Ectodermal cell (in vitro differentiated cells): Measurements from ENCODE around the gene GRM7. TPM values are rescaled to one million over a fixed set of nuclear protein-coding genes. Genes with fewer than 3 reads are reported as not detected.

Experiments used
- H3K27ac ChIP-seq: 2 replicates; pipeline ENCODE4 v1.7.0; 2013; ENCODE audit warnings: mild to moderate bottlenecking, low read depth, low read length; ENCODE audit not compliant: insufficient read depth, poor library complexity, severe bottlenecking
- H3K27me3 ChIP-seq: 2 replicates; pipeline ENCODE4 v1.7.0; 2013; ENCODE audit warnings: mild to moderate bottlenecking, low read length; ENCODE audit not compliant: insufficient read depth, control insufficient read depth, poor library complexity, severe bottlenecking
- H3K36me3 ChIP-seq: one replicate; pipeline ENCODE4 v1.7.0; 2013; ENCODE audit warnings: low read length; ENCODE audit not compliant: control insufficient read depth, insufficient read depth
- H3K4me1 ChIP-seq: one replicate; pipeline ENCODE4 v1.7.0; 2013; ENCODE audit warnings: low read length; ENCODE audit not compliant: control insufficient read depth, insufficient read depth
- H3K4me3 ChIP-seq: 2 replicates; pipeline ENCODE4 v1.7.0; 2013; ENCODE audit warnings: low read depth, low read length, control low read depth; ENCODE audit not compliant: insufficient read depth
- H3K9me3 ChIP-seq: 2 replicates; pipeline ENCODE4 v1.7.0; 2013; ENCODE audit warnings: mild to moderate bottlenecking, low read length, moderate library complexity; ENCODE audit not compliant: control insufficient read depth
- WGBS, 2 experiments: methylation state at CpG; one replicate each; pipeline ENCODE4 v1.1.7; 2013; ENCODE audit warnings: missing lambda C conversion rate in 2 of 2; 5-methylcytosine and 5-hydroxymethylcytosine counted together
- polyA plus RNA-seq, 4 experiments: library from polyadenylated mRNA; stranded (reverse); fragments of 50-300 nt; gene quantifications; one replicate each; pipeline ENCODE4 v1.2.3, GENCODE V29; 2013

GRM7 gene
- polyA plus RNA-seq (2013, experiment 1 of 4) = 0.44 TPM
- polyA plus RNA-seq (2013, experiment 2 of 4) = 0.50 TPM
- 0.16 TPM for polyA plus RNA-seq (2013, experiment 3 of 4)
- polyA plus RNA-seq (2013, experiment 4 of 4) = 0.49 TPM

- peaks cover 9% of the 10 kb centered on the region for H3K4me1 ChIP-seq
- H3K36me3 ChIP-seq = no peaks in the 10 kb centered on the region
- no peak within 1 kb of the TSS for H3K27ac ChIP-seq
- peak within 1 kb of the TSS; percentile 45 for H3K4me3 ChIP-seq
- 0% methylated on average over 60 to 62 of the region's 62 CpGs for WGBS, 2 experiments
- H3K9me3 ChIP-seq = no peaks in the 10 kb centered on the region
- peaks cover 83% of the 10 kb centered on the region for H3K27me3 ChIP-seq
Observed at GRCh38 chr3:6860954-6861624, at the start of gene GRM7. GRM7 (plus strand) TSS chr3:6861115.

- no peaks in the 10 kb centered on the region for H3K36me3 ChIP-seq
- no peaks in the 10 kb centered on the region for H3K9me3 ChIP-seq
- H3K27ac ChIP-seq = no peak overlapping the region
- no peak overlapping the region for H3K4me3 ChIP-seq
- H3K4me1 ChIP-seq = no peaks in the 10 kb centered on the region
- WGBS, 2 experiments = 95 to 100% methylated on average over 2 of the region's 3 CpGs
- no peaks in the 10 kb centered on the region for H3K27me3 ChIP-seq
Observed at GRCh38 chr3:6821411-6821810, 39.5 kb upstream of the GRM7 start.

- Histone ChIP-seq H3K9me3 (no peaks in the 10 kb centered on the region), H3K27ac (no peak overlapping the region), H3K36me3 (no peaks in the 10 kb centered on the region), H3K4me1 (no peaks in the 10 kb centered on the region), H3K27me3 (no peaks in the 10 kb centered on the region), H3K4me3 (no peak overlapping the region)
- WGBS, 2 experiments = 85 to 90% methylated on average over 1 of the region's 1 CpG
Observed at GRCh38 chr3:6825524-6825923, 35.4 kb upstream of the GRM7 start.

GRCh38 chr3:6827453-6827852 is 33.5 kb upstream of the GRM7 start:
- Histone ChIP-seq H3K4me3 (no peak overlapping the region), H3K27ac (no peak overlapping the region), H3K27me3 (no peaks in the 10 kb centered on the region), H3K9me3 (no peaks in the 10 kb centered on the region), H3K36me3 (no peaks in the 10 kb centered on the region), H3K4me1 (no peaks in the 10 kb centered on the region)
- WGBS, 2 experiments = 85 to 94% methylated on average over 6 of the region's 6 CpGs

GRCh38 chr3:6844723-6845122 is 16.2 kb upstream of the GRM7 start:
- H3K27ac ChIP-seq = no peak overlapping the region
- no peaks in the 10 kb centered on the region for H3K27me3 ChIP-seq
- H3K36me3 ChIP-seq = no peaks in the 10 kb centered on the region
- WGBS, 2 experiments = 82 to 100% methylated on average over 1 of the region's 1 CpG
- H3K4me3 ChIP-seq = no peak overlapping the region
- no peaks in the 10 kb centered on the region for H3K9me3 ChIP-seq
- no peaks in the 10 kb centered on the region for H3K4me1 ChIP-seq

- Histone ChIP-seq H3K4me1 (no peaks in the 10 kb centered on the region), H3K27me3 (peaks cover 17% of the 10 kb centered on the region), H3K4me3 (no peak overlapping the region), H3K9me3 (no peaks in the 10 kb centered on the region), H3K36me3 (no peaks in the 10 kb centered on the region), H3K27ac (no peak overlapping the region)
- 90 to 92% methylated on average over 2 of the region's 2 CpGs for WGBS, 2 experiments
Observed at GRCh38 chr3:6854184-6854583, 6.7 kb upstream of the GRM7 start.

GRCh38 chr3:6857510-6857909 is 3.4 kb upstream of the GRM7 start:
- H3K36me3 ChIP-seq = no peaks in the 10 kb centered on the region
- no peaks in the 10 kb centered on the region for H3K9me3 ChIP-seq
- WGBS, 2 experiments = 85 to 91% methylated on average over 3 to 5 of the region's 5 CpGs
- H3K27ac ChIP-seq = no peak overlapping the region
- no peak overlapping the region for H3K4me3 ChIP-seq
- peaks cover 50% of the 10 kb centered on the region for H3K27me3 ChIP-seq
- H3K4me1 ChIP-seq = peaks cover 9% of the 10 kb centered on the region

GRCh38 chr3:6860149-6860953 is 564 bp upstream of the GRM7 start:
- WGBS, 2 experiments = 1% methylated on average over 22 to 28 of the region's 28 CpGs

GRCh38 chr3:6861625-6862000 is 698 bp downstream of the GRM7 start:
- WGBS, 2 experiments = 1% methylated on average over 30 of the region's 30 CpGs
- Histone ChIP-seq H3K27ac (no peak overlapping the region), H3K4me1 (peaks cover 9% of the 10 kb centered on the region), H3K9me3 (no peaks in the 10 kb centered on the region), H3K27me3 (peaks cover 83% of the 10 kb centered on the region), H3K4me3 (peak overlapping the region; percentile 45), H3K36me3 (no peaks in the 10 kb centered on the region)

More at GRCh38 chr3:6860149-6860953, 564 bp upstream of the GRM7 start:
- Histone ChIP-seq H3K4me3 (peak overlapping the region; percentile 45), H3K36me3 (no peaks in the 10 kb centered on the region), H3K4me1 (peaks cover 9% of the 10 kb centered on the region), H3K27me3 (peaks cover 78% of the 10 kb centered on the region), H3K27ac (no peak overlapping the region), H3K9me3 (no peaks in the 10 kb centered on the region)
